ENCODE results near the gene PRM2.
A peak's percentile ranks its signal among the peaks of the same experiment; 100 is the strongest.

Gene PRM2

GRCh38 chr16:11276143-11276895 lies at the start of gene PRM2:
Gene PRM2 (minus strand): TSS chr16:11276480. CDS start chr16:11276370, 110 bp downstream.
- DNase-seq (ENCODE audit: low read depth) = no peak

- DNase-seq (ENCODE audit: low read depth) = no peak
Observed at GRCh38 chr16:11325404-11326083, 49.3 kb upstream of the PRM2 start.

- DNase-seq (ENCODE audit: low read depth) = no peak
Observed at GRCh38 chr16:11323551-11324336, 47.5 kb upstream of the PRM2 start.

GRCh38 chr16:11322823-11323222 lies 46.5 kb upstream of the PRM2 start:
- no peak for DNase-seq (ENCODE audit: low read depth)

GRCh38 chr16:11321662-11322061 lies 45.4 kb upstream of the PRM2 start:
- no peak for DNase-seq (ENCODE audit: low read depth)

GRCh38 chr16:11320170-11320569 lies 43.9 kb upstream of the PRM2 start:
- no peak for DNase-seq (ENCODE audit: low read depth)

- no peak for DNase-seq (ENCODE audit: low read depth)
Observed at GRCh38 chr16:11319529-11320146, 43.4 kb upstream of the PRM2 start.

GRCh38 chr16:11318817-11319216 lies 42.5 kb upstream of the PRM2 start:
- DNase-seq (ENCODE audit: low read depth) = no peak

- no peak for DNase-seq (ENCODE audit: low read depth)
Observed at GRCh38 chr16:11316331-11317015, 40.2 kb upstream of the PRM2 start.

GRCh38 chr16:11315510-11315909 lies 39.2 kb upstream of the PRM2 start:
- DNase-seq (ENCODE audit: low read depth) = no peak

GRCh38 chr16:11314309-11314894 lies 38.1 kb upstream of the PRM2 start:
- no peak for DNase-seq (ENCODE audit: low read depth)

- DNase-seq (ENCODE audit: low read depth) = no peak
Observed at GRCh38 chr16:11313493-11314308, 37.4 kb upstream of the PRM2 start.

- DNase-seq (ENCODE audit: low read depth) = peak; percentile 54
Observed at GRCh38 chr16:11312718-11313492, 36.6 kb upstream of the PRM2 start.

- DNase-seq (ENCODE audit: low read depth) = no peak
Observed at GRCh38 chr16:11310997-11311561, 34.8 kb upstream of the PRM2 start.

- DNase-seq (ENCODE audit: low read depth) = no peak
Observed at GRCh38 chr16:11310634-11310977, 34.3 kb upstream of the PRM2 start.

GRCh38 chr16:11309895-11310633 lies 33.8 kb upstream of the PRM2 start:
- no peak for DNase-seq (ENCODE audit: low read depth)

- no peak for DNase-seq (ENCODE audit: low read depth)
Observed at GRCh38 chr16:11308493-11309283, 32.4 kb upstream of the PRM2 start.

Data from fibroblast of gingiva (primary cell).